Uterus (tissue), 4 donors: ENCODE results near the gene ATP6V0B. TPM values are rescaled to one million over a fixed set of nuclear protein-coding genes. Genes with fewer than 3 reads are reported as not detected.

Experiments
- DNase-seq, 2 donors: peaks; one replicate each; pipeline ENCODE4 v3.0.0-alpha.2; 2019 to 2020
- H3K27ac ChIP-seq, 2 donors: fragments of 200-600 bp; sonication (generic); 1 replicate in 1 of 2; 2 replicates in 1 of 2; pipeline ENCODE4 v1.5.1; 2016 to 2018
- H3K27me3 ChIP-seq, 2 donors: fragments of 200-600 bp; sonication (generic); one replicate each; pipeline ENCODE4 v1.5.1; 2018 to 2019; ENCODE audit warnings: control low read depth in 1 of 2
- H3K36me3 ChIP-seq, 2 donors: fragments of 200-600 bp; sonication (generic); one replicate each; pipeline ENCODE4 v1.5.1; 2019; ENCODE audit warnings: control low read depth in 1 of 2
- H3K4me1 ChIP-seq, 2 donors: fragments of 200-600 bp; sonication (generic); one replicate each; pipeline ENCODE4 v1.5.1; 2018 to 2019; ENCODE audit warnings: control low read depth in 1 of 2
- H3K4me3 ChIP-seq, 2 donors: fragments of 200-600 bp; sonication (generic); 1 replicate in 1 of 2; 2 replicates in 1 of 2; pipeline ENCODE4 v1.5.1; 2018 to 2019; ENCODE audit warnings: mild to moderate bottlenecking in 1 of 2
- H3K9me3 ChIP-seq, 2 donors: fragments of 200-600 bp; sonication (generic); one replicate each; pipeline ENCODE4 v1.5.1; 2019; ENCODE audit warnings: control low read depth in 1 of 2
- CTCF ChIP-seq, 4 experiments: fragments of 200-600 bp in 2 of 4; fragments of 450-650 bp in 2 of 4; sonication (generic) in 2 of 4; IDR thresholded peaks; one replicate each; pipeline ENCODE4 v1.5.1; 2016 to 2019; ENCODE audit warnings: antibody characterized with exemption in 4 of 4, mild to moderate bottlenecking in 2 of 4, moderate library complexity in 1 of 4
- POLR2A ChIP-seq, 2 donors: fragments of 450-650 bp; IDR thresholded peaks; one replicate each; pipeline ENCODE4 v1.6.1; 2016; ENCODE audit warnings: antibody characterized with exemption in 2 of 2, mild to moderate bottlenecking in 1 of 2, moderate library complexity in 1 of 2
- intact Hi-C: fragments of 100-400 bp; cut with DNase I; formaldehyde crosslinking; loops from one replicate; pipeline ENCODE4 v1.15.1; 2023; ENCODE audit warnings: low total_unique reads
- total RNA-seq, 4 donors: library from RNA; depleted of rRNA in 3 of 4; stranded (reverse); fragments of >200 nt in 3 of 4; gene quantifications; one replicate each; pipeline versions ENCODE4 v1.1.0 to v1.2.4, GENCODE V29; 2014 to 2023
- donor health status: DM: yes; HTN: yes; CAD: no.

ATP6V0B gene
- total RNA-seq, 4 donors from 2014 or later = 49.6 to 183 (median 65.4) TPM

GRCh38 chr1:43993206-43993914 is 18.6 kb downstream of the ATP6V0B start:
- TF ChIP-seq POLR2A (IDR thresholded peaks at IDR 0.05) (no peak), CTCF (IDR thresholded peaks at IDR 0.05) (no peak)
- Histone ChIP-seq H3K4me3 (no peak overlapping the region), H3K9me3 (no peaks in the 10 kb centered on the region), H3K27ac (no peak overlapping the region), H3K27me3 (no peaks in the 10 kb centered on the region), H3K36me3 (no peaks in the 10 kb centered on the region), H3K4me1 (no peaks in the 10 kb centered on the region)
- no peak for DNase-seq
- intact Hi-C loops = no loop called here

- Histone ChIP-seq H3K9me3 (no peaks in the 10 kb centered on the region), H3K27me3 (no peaks in the 10 kb centered on the region), H3K4me3 (no peak overlapping the region), H3K36me3 (no peaks in the 10 kb centered on the region), H3K4me1 (no peaks in the 10 kb centered on the region), H3K27ac (no peak overlapping the region)
- intact Hi-C loops = no loop called here
- TF ChIP-seq CTCF (IDR thresholded peaks at IDR 0.05) (no peak), POLR2A (IDR thresholded peaks at IDR 0.05) (no peak)
- DNase-seq = no peak
Observed at GRCh38 chr1:43994071-43994470, 19.3 kb downstream of the ATP6V0B start.

GRCh38 chr1:43994794-43995790 is 20.3 kb downstream of the ATP6V0B start:
- intact Hi-C loops = no loop called here
- no peak for DNase-seq
- no peak for TF ChIP-seq CTCF (IDR thresholded peaks at IDR 0.05)
- no peaks in the 10 kb centered on the region for H3K4me1 ChIP-seq
- H3K27me3 ChIP-seq = no peaks in the 10 kb centered on the region
- H3K36me3 ChIP-seq = no peaks in the 10 kb centered on the region
- H3K9me3 ChIP-seq = no peaks in the 10 kb centered on the region
- no peak overlapping the region for H3K4me3 ChIP-seq
- no peak overlapping the region for H3K27ac ChIP-seq

- DNase-seq = no peak
- H3K4me3 ChIP-seq = no peak overlapping the region
- TF ChIP-seq CTCF (IDR thresholded peaks at IDR 0.05) (no peak), POLR2A (IDR thresholded peaks at IDR 0.05) (no peak)
- peak overlapping the region in 1 of 2 donors; percentile 16 for H3K27ac ChIP-seq
- no peaks in the 10 kb centered on the region for H3K9me3 ChIP-seq
- intact Hi-C loops = no loop called here
- no peaks in the 10 kb centered on the region for H3K27me3 ChIP-seq
- H3K4me1 ChIP-seq = no peaks in the 10 kb centered on the region
- H3K36me3 ChIP-seq = no peaks in the 10 kb centered on the region
Observed at GRCh38 chr1:43995984-43996732, 21.4 kb downstream of the ATP6V0B start.
